ENCODE data around the gene PDE8B.

The PDE8B gene

DNA sequence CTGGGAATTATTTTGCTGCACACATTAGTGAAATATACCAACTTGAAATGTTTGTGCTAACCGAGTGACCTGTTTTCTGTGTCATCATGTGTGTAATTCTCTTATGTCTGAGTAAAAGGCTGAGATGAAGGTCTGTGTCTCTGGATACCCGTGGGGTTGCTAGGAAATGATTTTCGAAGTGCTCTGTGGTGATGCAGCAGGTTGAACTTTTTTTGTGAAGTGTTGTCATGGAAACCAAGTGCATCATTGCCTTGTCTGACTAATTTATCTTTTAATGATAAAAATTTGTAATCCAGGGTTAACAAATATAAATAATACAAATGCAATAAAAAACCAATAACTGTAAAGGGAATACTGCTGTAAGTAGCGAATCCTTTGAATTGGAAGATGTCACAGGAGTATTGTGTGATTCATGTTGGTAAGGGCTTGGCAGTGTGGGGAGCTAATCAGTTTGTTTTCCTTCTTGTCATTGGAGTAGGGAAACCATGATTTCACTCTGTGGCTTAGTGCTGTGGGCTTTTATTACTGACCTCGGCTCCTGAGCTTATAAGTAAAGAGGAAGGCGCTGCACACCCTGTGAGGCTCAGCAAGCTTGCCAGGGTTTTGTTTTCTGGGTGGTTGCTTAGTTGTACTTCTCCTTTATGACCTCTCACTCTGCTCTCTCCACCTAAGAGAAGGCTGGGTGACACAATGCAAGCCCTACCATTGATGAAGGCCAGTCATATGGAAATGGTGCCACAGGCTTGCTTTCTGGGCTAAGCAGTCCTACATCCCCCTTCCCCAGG lies 22.3 kb downstream of the PDE8B start:
- DNase-seq: peak; percentile 25

DNA sequence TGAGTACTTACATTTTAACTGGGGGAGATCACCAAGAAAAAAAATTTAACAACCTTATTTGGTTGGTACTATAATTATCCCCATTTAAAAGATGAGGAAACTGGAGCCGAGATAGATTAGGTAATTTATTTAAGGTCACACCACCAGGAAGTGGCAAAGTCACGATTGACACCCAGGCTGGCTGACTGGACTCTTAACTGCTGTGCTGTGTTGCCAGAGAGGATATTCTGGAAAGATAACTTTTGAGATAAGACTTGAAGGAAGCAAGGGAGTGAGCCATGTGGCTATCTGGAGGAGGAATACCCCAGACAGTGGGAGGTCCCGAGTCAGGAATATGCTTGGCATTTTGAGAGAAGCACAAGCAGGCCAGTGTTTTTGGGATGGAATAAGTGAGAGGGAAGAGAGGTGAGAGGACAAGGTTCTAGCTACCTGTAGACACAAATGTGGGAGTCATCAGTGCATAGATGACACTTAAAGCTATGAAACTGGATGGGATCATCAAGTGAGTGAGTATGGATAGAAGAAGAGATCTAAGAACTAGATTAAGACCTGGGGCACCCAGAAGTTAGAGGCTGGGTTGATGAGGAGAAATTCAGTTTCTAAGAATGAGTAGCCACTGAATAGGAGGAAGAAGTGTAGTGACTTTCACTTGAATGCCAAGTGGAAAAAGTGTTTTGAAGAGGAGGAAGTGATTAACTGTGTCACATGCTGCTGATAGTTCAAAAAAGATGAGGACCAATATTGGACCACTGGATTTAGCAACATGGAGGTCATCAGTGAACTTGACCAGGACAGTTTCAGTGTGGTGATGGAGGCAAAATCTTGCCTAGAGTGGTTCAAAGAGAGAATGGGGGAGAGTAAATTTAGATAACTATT lies 25.6 kb downstream of the PDE8B start:
- DNase-seq: no peak

DNA sequence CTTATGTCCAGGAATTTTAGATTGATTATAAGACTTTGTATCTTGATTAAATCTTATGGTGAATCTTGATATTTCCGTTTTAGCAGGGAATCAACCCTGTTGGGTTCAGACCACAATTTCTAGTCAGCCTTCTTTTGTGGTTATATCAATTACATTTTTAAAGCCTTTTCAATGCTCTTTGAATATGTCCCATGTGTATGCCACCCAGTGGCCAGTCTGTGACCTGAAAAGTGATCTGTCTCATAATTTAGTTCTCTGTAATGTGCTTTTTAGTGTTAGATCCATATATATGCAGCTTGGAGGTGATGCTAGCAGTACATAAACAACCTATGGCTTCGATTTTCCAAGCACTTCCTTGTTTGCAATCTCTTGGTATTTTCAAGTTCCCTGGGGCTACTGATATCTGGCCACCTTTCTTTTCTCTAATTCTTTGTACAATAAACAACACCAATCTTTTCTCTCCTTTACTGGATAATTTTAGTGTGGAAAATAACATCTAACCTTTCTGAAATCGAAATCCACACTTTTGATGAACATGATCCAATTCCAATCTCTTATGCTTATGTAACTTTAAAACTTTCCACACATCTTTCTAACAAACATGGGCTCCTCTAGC lies 28.8 kb downstream of the PDE8B start:
- DNase-seq: peak; percentile 27

DNA sequence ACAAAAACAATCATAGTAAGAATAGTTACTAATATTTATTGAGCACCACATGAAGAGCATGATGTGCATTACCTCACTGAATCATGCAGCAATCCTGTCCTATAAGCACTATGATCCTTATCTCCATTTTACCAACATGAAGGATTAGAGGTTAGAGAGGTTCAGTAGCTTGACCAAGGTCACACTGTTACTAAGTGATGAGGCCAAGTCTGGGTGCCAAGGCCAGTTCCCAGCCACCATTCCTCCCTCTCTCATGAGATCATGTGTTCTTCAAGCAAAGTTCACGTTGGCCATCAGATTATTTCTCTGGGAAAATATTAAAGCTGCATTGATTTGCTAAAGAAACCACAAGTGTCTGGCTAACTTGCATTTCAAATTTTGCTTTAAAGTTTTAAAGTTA lies 31.0 kb downstream of the PDE8B start:
- no peak for DNase-seq

DNA sequence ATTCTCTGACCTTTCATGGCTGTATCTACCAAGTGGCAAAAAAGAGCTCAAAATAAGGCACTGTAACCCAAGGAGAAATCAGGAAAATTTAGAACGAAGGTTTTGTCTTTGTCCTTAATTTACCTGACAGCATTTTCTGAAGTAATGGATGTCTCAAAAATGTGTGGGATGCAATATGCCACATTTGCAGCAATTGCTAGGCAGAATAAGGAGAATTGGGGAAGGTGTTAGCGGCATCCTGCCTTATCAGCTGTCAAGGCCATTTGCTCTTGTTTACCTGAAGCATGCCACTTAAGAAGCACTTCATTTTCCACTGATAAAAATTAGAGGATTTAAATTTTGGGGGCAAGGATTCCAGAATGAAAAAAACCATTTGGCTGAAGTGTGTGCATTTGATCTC lies 39.0 kb downstream of the PDE8B start:
- DNase-seq: no peak

DNA sequence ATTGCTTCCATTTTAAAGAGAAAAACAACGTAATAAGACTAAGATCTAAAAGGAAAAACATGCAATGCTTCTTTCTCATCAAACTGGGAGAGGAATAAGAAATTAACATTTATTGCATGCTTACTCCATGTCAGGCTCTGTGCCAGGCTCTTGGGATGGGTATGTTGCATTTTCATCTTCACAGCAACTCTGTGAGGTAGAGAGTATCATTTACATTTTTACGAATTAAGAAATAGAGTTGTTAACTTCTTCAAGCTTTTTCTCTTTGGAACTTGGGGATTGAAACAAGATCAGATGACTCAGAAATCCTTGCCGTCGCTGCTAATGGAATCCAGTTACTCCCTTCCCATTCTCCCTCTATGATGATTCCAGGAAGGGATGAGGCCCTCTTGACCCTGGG lies 39.5 kb downstream of the PDE8B start:
- DNase-seq: no peak

DNA sequence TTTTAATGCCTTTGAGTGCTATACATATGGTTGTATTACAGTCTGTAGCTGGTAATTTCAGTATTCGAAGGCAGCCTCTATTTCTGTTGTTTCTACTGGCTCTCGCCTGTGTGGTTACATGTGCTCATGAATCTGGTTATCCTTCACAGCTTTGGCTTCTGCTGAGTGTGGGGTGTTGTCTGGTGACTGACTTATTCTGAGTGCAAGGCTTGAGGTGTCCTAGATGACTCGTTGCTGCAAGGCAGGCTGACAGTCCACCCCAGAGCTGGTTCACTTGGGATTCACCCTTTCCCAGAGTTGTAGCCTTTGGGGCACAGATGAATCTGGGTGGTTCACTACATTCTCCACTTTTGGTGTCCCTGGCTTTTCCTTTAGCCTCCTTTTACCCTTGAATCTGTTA lies 41.4 kb downstream of the PDE8B start:
- DNase-seq: no peak

DNA sequence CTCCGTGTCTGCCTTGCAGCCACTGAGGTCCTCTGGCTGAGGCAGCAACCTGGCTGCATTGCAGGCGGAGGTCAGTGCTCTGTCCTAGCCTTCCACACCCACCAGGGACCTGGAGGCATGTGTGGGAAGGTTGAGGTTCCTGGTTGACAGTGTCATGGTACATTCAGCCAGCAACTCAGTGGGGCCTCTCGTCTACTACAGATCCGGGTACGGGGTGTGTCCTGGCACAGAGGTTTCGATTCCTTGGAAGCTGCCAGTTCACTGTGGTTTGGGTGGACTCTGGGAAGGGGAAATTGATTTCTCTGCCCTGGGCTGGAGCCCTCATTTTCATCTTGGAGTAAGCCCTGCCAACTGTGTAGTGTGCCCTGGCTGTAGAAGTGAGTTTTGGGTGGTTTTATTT lies 45.1 kb downstream of the PDE8B start:
- no peak for DNase-seq

DNA sequence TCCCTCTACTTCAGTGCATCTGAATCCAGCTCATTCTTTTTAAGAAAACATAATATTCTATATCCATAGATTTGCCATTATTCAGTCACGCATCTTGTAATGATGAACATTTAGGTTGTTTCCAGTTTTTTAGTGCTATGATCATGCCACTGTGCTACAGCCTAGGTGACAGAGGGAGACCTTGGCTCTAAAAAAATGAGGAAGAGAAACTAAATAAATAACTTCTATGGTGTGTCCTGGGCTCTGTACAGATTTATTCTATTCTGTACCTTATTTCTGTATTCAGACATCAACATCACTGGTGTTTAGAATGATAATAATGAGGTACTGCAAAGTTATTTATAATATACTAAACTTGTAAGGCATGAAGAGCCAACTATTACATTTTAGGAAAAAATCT lies 45.9 kb downstream of the PDE8B start:
- no peak for DNase-seq

DNA sequence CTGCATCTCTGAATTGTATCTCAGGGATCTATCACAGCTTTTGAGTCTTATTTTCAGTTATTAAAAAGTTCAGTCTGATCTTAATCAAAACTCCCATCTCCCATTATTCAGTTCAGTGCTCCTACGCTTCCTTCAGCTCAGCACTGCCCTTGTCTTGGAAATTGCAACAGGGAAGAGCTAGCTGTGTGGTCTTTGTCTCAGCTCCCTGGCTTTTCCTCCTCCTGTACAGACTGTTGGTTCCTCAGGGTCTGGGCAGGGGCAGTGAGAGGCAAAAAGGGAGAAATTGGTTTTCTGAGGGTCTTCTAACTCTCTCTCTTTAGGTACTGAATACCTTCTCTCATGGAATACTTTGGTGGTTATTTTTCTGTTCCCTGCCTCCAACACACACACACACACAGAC lies 48.2 kb downstream of the PDE8B start:
- DNase-seq: no peak

DNA sequence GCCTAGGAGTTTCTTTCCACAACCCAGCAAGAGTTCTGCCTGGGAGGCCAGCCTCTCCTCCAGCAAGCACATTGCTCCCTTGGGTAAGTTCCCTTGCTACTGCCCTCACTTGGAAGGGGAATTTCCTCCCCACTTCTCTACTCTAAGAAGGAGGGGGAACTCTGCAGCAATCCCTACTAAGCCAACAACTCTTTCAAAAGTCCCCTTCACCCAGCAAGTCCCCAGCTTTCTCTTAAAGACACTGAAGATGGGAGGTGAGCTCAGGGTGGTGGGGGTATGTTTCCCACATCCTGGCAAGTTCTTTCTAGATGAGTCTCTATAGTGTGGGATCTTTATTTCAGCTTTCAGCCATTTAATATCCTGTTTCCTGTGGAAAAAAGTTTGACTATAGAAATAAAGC lies 49.0 kb downstream of the PDE8B start:
- no peak for DNase-seq

DNA sequence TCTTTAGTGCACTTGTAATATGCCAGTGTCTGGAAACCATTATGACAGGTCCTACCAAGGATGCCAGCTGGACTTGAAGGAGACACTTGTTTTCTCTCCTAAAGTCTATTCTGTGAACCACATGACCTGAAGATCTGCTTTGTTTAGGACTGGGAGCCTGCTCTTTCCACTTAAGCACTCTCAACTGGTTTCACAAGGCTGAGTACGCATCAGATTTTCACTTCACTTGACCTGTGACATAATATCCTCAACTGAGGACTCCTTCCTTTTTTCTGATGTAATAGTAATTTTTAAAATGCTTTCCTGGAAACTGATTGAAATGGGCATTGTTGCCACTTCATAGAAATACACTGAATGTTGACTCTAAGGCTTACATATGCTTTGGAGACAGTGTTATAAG lies 52.2 kb downstream of the PDE8B start:
- DNase-seq: peak; percentile 36

DNA sequence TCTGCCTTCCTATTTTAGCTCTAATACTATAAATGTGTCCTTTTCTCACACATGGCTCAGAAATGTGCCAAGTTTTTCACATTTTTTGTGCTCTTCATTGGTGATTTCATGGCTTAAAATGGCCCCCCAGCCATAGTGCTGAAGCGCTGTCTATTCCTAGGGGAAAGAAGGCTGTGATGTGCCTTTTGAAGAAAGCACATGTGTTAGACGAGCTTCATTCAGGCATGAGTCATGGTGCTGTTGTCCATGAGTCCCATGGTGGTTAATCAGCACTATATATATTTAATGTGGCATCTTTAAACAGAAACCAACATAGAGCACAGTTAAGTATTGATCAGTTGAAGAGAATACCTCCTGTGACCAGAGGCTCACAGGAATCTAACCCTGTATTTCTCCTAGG lies 55.8 kb downstream of the PDE8B start:
- no peak for DNase-seq

DNA sequence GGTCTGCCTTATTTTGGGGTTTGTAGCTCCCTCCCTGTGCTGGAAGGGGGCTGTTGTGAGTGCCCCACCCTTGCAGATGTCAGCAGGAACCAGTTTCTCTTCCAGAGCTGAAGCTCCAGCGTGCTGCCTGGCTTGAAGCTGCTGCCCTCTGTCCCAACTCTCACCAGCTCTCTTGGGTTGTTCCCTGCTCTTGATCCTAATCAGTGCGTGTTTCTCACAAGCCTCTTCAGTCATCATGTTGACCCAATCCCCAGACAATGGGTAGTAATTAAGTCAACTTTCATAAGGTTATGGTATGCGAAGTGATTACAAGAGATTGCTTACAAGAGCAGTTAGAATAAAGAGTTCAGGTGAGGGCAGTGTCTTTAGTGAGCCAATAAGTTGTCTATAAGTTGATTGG lies 57.0 kb downstream of the PDE8B start:
- DNase-seq: no peak

DNA sequence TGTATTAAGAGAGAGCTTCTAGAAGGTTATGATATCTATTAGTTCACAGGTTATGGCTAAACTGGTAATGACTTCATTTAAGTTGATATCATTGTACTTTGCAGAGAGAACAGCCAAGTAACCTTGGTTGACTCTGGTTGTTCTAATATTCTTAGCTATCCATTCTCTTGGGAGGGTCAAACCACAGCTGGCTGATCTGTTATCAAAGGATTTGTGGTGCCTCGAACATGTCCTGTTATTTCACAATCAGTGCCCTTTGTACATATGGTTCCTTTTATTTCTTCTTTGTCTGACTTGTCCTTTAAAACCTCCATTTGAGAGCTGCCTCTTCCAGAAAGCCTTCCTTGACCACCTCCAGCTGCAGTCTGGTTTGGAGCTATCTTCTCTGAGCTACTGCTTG lies 61.7 kb downstream of the PDE8B start:
- DNase-seq: no peak

DNA sequence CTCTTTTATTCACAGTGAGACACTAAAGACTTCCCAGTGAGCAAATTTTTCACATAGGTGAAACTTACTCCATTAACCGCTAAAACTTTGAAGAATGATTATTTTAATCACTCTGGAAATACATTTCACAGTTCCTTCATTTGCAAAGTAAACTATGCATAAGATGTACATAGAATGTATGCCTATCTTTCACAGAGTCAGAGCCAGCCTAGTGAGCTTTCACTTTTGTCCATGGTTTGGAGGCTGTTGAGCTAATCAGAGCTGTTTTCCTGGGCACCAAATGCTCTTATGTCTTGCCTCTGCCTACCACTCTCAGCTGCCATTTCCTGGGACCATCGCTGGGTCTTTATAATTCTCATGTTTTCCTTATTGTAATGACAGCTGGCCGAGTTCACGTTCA lies 67.3 kb downstream of the PDE8B start:
- peak; percentile 57 for DNase-seq

DNA sequence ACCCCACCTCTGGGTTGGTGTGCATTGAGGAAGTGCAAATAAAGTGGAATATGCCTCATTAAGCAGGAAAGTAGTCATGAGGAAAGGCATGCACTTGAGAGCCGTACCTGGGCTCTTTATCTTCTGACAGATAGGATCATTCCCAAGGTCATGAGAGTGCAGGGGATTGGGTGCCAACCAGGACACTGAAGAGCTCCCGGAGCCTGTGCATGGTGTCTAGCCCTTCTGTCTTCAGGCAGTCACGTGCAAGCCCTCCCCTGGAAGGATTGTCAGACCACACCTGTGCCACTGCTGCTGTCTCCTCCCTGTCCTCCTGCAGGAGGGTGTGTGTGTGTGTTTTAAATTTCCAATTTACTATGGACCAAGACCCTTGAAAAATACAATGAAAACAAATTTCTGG lies 69.6 kb downstream of the PDE8B start:
- peak; percentile 66 for DNase-seq

DNA sequence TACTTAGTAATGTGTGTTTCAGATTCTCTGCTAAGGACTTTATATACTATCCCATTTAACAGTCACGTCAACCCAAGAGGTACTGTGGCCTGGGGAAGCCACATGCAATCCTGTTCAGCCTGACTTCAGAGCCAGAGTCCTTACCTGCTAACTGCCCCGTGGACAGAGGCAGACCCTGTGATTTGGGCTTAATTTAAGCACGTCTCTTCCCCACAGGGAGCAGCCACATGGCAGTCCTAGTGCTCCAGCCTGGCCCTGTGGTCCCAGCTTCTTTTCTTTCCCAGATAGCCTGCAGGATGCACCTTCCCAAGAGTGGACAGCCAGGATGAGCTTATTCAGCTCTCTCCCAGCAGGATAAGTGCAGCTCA lies 71.5 kb downstream of the PDE8B start:
- no peak for DNase-seq

DNA sequence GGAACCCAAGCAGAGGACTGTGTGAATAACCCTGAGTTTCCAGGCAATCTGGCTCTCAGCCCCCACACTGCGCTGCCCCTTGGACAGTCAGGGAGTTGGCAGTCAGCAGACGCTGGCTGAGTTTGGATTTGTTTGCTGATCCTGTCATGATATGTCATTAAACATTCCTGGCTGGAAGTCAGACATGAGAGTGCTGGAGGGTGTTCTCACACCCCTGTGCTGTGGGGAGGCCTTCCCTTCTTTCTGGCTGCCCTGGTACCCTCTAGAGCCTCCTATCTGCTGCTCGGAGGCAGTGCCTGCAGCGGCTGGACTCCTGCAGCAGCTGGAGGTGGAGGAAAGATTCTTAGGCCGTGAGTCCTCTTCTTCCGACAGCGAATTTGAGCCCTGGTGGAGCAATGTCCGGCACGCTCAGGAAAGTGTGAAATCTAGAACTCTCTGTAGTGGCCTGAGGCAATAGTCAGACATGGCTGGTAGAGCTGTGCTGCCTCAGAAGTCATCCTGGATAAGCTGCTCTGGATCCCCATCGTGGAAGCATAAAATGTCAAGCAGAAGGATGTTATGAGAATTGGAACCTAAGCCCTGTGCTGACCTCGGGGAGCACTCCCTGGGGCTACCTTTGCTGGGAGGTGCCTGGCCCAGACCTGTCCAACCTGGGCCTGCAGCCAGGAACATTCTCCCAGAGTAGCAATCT lies 72.0 kb downstream of the PDE8B start:
- peak; percentile 95 for DNase-seq

DNA sequence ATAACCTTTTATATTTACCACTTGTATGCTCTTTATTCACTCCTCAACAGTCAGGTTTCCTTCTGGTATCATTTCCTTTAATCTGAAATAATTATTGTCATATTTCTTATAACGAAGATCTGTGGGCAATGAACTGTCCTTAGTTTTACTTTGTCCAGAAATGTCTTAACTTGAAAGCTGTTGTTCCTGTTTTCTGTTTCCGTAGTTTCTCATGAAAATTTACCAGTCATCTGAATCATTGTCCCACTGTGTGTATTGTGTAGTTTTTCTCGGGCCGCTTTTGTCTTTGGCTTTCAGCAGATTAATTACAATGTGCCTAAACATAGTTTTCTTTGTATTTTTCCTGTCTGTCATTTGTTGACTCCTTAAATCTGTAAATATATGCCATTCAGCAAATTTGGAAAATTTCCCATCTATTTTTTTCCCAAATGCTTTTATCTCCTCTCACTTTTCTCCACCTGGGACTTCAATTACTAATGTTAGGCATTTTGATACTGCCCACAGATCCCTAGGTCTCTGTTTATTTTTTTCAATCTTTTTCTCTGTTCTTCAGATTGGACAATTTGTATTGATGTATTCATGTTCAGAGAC lies 74.9 kb downstream of the PDE8B start:
- peak; percentile 30 for DNase-seq

DNA sequence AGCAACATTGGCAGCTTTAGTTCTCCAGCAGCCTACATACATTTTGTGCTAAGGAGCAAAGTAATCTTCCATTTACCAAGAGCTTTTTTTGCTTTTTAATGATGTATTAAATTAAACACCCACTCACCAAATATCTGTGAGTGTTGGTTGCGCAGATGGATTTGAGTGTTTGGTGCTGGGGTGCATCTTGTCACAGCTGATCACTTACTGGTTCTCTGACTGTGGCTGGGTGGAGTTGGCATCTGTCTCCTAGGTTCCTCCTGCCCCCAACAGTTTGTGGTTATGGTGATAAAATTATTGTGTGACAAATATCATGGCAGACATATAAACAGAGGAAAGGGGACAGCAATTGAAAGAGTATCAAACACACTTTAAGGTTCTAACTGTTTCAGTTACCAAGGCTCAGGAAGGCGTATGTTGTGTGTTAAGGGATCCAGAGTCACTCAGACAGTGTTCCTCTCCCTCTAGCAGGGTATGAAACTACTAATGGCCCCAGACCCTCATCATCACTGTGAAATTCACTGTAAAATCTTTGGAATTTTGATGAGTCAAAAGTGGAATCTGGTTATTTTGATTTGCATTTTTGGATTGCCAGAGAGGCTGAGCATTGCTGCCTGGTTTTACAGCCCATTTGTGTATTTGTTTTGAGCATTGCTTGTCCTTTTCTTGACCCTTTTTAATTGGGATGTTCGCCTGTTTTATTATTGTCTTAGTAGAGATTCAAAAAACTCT lies 81.7 kb downstream of the PDE8B start:
- DNase-seq: no peak

DNA sequence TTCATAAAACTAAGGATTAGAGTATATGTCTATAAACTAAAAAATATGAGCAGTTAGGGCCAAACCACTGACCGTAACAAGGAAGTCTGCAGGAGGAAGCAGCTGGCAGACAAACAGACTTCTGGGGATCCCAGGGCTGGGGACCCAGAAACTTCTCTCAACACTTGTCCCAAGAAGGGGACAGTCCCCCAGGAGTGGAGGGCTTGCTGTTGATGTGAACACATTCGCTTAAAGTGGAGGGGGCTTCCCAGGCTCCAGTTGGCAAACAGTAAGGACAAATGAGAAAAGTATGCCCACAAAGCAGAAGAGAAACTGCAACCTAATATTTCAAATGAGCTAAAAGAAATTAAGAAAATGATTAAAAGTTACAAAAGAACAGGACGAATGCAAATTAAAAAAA lies 83.7 kb downstream of the PDE8B start:
- no peak for DNase-seq

Data from NCI-H69 (cell line).